Measurements from ENCODE around the gene TOM1L2. TPM values are rescaled to one million over a fixed set of nuclear protein-coding genes. Genes with fewer than 3 reads are reported as not detected.

TOM1L2 gene
- total RNA-seq, 1 experiment from 2014 or later = 35.5 TPM

GRCh38 chr17:17815436-17816200, 156.6 kb downstream of the TOM1L2 start:
- TF ChIP-seq CTCF (IDR thresholded peaks at IDR 0.05; ENCODE audit: insufficient read depth in 1 of 2, low read depth in 1 of 2, low read length in 1 of 2, severe bottlenecking in 1 of 2, unreplicated experiment in 1 of 2) = no peak
- Histone ChIP-seq H3K4me3 (ENCODE audit: low read depth, low read length) (no peak overlapping the region), H3K9me3 (no peaks in the 10 kb centered on the region), H3K4me1 (peaks cover 25% of the 10 kb centered on the region), H3K27me3 (replicated peaks; ENCODE audit: control insufficient read depth, insufficient read depth, low read length) (no peaks in the 10 kb centered on the region), H3K36me3 (ENCODE audit: control insufficient read depth, insufficient read depth, low read length) (peaks cover 23% of the 10 kb centered on the region)
- ChIA-PET CTCF (no interaction called here), POLR2A (no interaction called here)
- Mint-ChIP-seq H3K27ac (ENCODE audit: unreplicated experiment) (peak overlapping the region; percentile 39), H3K4me1 (ENCODE audit: low read depth, unreplicated experiment) (peaks cover 21% of the 10 kb centered on the region), H3K27me3 (ENCODE audit: insufficient read depth, unreplicated experiment) (no peaks in the 10 kb centered on the region), H3K4me3 (ENCODE audit: unreplicated experiment) (peak overlapping the region; percentile 28), H3K9me3 (ENCODE audit: unreplicated experiment) (no peaks in the 10 kb centered on the region), H3K36me3 (ENCODE audit: insufficient read depth, unreplicated experiment) (peaks cover 100% of the 10 kb centered on the region)
- BruUV-seq (replicated peaks) = no TSS peak
- intact Hi-C loops (cut with micrococcal nuclease; ENCODE audit: unreplicated experiment) = loop anchor here (10.0 kb wide), 1 partner anchor 219 kb away; the partner anchor contains the start of genes ATPAF2 and GID4
- no peak for DNase-seq

DNA sequence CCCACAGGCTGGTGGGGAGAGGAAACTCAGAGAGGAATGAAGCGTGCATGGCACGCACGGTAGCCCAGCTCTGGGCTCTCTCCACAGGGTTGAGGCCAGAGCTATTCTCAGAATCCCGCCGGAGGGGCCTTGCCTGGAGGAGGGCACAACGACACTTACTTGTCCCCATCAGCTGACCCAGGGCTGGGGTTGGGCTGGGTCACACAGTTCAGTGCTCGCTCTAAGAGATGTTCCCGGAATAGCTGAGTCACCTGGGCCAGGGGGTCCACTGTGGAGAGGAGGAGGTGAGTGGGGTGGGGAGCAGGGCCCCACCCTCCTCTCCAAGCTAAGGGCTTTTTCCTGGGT, 157.2 kb downstream of the TOM1L2 start:
- no peak for TF ChIP-seq CTCF (IDR thresholded peaks at IDR 0.05; ENCODE audit: insufficient read depth in 1 of 2, low read depth in 1 of 2, low read length in 1 of 2, severe bottlenecking in 1 of 2, unreplicated experiment in 1 of 2)
- POLR2A ChIA-PET = no interaction called here
- Mint-ChIP-seq H3K9me3 (ENCODE audit: unreplicated experiment) (no peaks in the 10 kb centered on the region), H3K4me3 (ENCODE audit: unreplicated experiment) (no peak overlapping the region), H3K36me3 (ENCODE audit: insufficient read depth, unreplicated experiment) (peaks cover 100% of the 10 kb centered on the region), H3K4me1 (ENCODE audit: low read depth, unreplicated experiment) (peaks cover 18% of the 10 kb centered on the region), H3K27me3 (ENCODE audit: insufficient read depth, unreplicated experiment) (no peaks in the 10 kb centered on the region), H3K27ac (ENCODE audit: unreplicated experiment) (peak overlapping the region; percentile 39)
- CTCF ChIA-PET = no interaction called here
- intact Hi-C loops (cut with micrococcal nuclease; ENCODE audit: unreplicated experiment) = loop anchor here (10.0 kb wide), 1 partner anchor 220 kb away; the partner anchor contains the start of genes ATPAF2 and GID4
- no peak for DNase-seq
- peaks cover 25% of the 10 kb centered on the region for H3K36me3 ChIP-seq (ENCODE audit: control insufficient read depth, insufficient read depth, low read length)
- H3K9me3 ChIP-seq = no peaks in the 10 kb centered on the region
- H3K4me3 ChIP-seq (ENCODE audit: low read depth, low read length) = no peak overlapping the region
- no TSS peak for BruUV-seq (replicated peaks)
- H3K4me1 ChIP-seq = peaks cover 25% of the 10 kb centered on the region
- H3K27me3 ChIP-seq (replicated peaks; ENCODE audit: control insufficient read depth, insufficient read depth, low read length) = no peaks in the 10 kb centered on the region

DNA sequence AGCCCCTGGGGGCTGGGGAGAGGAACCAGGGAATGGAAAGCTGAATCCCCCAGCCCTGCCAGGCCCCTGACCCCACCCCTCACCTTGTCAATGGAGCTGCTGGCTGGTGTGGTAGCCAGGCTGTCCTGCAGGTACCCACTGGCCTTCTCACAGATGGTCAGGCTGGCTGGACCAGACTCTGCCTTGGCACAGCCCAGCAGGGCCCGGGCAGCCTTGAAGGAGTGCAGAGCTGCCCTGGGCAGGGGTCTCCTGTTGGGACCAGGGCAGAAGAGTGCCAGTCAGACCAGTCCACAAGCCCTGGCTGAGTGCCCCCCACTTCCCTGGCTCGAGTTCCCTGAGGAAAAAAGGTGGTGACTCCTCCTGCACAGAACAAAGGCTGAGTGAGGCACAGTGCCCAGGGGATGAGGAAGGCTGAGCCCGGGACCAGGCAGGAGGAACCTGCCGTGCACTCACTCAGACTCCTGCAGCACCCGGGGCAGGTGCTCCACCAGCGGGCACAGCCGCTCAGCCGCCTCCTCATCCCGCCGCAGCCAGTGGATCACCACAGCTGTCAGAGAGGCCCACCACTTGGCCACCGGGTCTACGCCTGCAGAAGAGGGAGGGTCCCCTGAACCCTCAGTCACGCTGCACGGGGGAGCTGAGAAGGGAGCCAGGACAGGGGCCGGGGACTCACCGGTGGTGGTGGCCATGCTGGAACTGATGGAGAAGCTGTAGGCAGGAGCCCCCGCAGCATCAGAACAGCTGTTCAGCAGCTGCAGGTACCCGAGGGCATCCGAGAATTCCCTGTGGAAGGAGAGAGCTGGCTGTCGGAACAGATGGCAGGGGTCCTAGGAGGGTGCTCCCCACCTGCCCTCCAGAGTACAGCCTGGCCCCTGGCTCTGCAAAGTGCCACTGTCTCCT, 157.8 kb downstream of the TOM1L2 start:
- no TSS peak for BruUV-seq (replicated peaks)

More for the DNA sequence above, 157.8 kb downstream of the TOM1L2 start:
- Histone ChIP-seq H3K36me3 (ENCODE audit: control insufficient read depth, insufficient read depth, low read length) (peaks cover 25% of the 10 kb centered on the region), H3K4me1 (peaks cover 22% of the 10 kb centered on the region), H3K27me3 (replicated peaks; ENCODE audit: control insufficient read depth, insufficient read depth, low read length) (no peaks in the 10 kb centered on the region), H3K4me3 (ENCODE audit: low read depth, low read length) (no peak overlapping the region), H3K9me3 (no peaks in the 10 kb centered on the region)
- ChIA-PET CTCF (interaction anchor here (0.7 to 0.9 kb wide), 2 partner anchors 39 to 105 kb away, joined by 3 to 6 read pairs; no protein-coding TSS in a partner anchor), POLR2A (no interaction called here)
- no peaks in the 10 kb centered on the region for H3K27me3 Mint-ChIP-seq (ENCODE audit: insufficient read depth, unreplicated experiment)
- peaks cover 12% of the 10 kb centered on the region for H3K4me1 Mint-ChIP-seq (ENCODE audit: low read depth, unreplicated experiment)
- H3K27ac Mint-ChIP-seq (ENCODE audit: unreplicated experiment) = peak overlapping the region; percentile 39
- intact Hi-C loops (cut with micrococcal nuclease; ENCODE audit: unreplicated experiment) = loop anchor here (10.0 kb wide), 1 partner anchor 220 kb away; the partner anchor contains the start of genes ATPAF2 and GID4
- H3K36me3 Mint-ChIP-seq (ENCODE audit: insufficient read depth, unreplicated experiment) = peaks cover 100% of the 10 kb centered on the region
- DNase-seq = no peak
- TF ChIP-seq CTCF (IDR thresholded peaks at IDR 0.05; ENCODE audit: insufficient read depth in 1 of 2, low read depth in 1 of 2, low read length in 1 of 2, severe bottlenecking in 1 of 2, unreplicated experiment in 1 of 2) = no peak
- no peaks in the 10 kb centered on the region for H3K9me3 Mint-ChIP-seq (ENCODE audit: unreplicated experiment)
- no peak overlapping the region for H3K4me3 Mint-ChIP-seq (ENCODE audit: unreplicated experiment)
